Caco-2 (cell line): ENCODE results near the gene COL5A1. TPM values are rescaled to one million over a fixed set of nuclear protein-coding genes. Genes with fewer than 3 reads are reported as not detected.

Experiments
- BruUV-seq: library from RNA; stranded (reverse); fragments of 400-500 nt; replicated peaks from 2 replicates; lab custom pipeline; 2021; lab: Mats Ljungman, UMichigan
- CTCF ChIA-PET: fragments of 300-600 bp; sonication (Branson Sonifier 250); formaldehyde crosslinking; loops from one replicate; lab custom pipeline; 2022; ENCODE audit warnings: antibody characterized with exemption; lab: Charles Lee
- POLR2A ChIA-PET: fragments of 300-600 bp; sonication (Branson Sonifier 250); formaldehyde crosslinking; loops from one replicate; lab custom pipeline; 2022; ENCODE audit warnings: antibody characterized with exemption; lab: Charles Lee
- DNase-seq, 2 experiments: peaks; one replicate each; pipeline versions ENCODE4 v3.0.0 to v3.0.0-alpha.2; 2020 to 2022
- H3K27me3 ChIP-seq: replicated peaks from 2 replicates; pipeline ENCODE4 v1.6.0; 2011; ENCODE audit warnings: low read length; ENCODE audit not compliant: control insufficient read depth, insufficient read depth
- H3K36me3 ChIP-seq: 2 replicates; pipeline ENCODE4 v1.5.1; 2011; ENCODE audit warnings: low read length; ENCODE audit not compliant: control insufficient read depth, insufficient read depth
- H3K4me1 ChIP-seq: fragments of 250-450 bp; sonication (Bioruptor Pico); 2 replicates; pipeline ENCODE4 v1.5.1; 2020; ENCODE audit warnings: mild to moderate bottlenecking
- H3K4me3 ChIP-seq: 2 replicates; pipeline ENCODE4 v1.5.1; 2011; ENCODE audit warnings: low read depth, mild to moderate bottlenecking, control low read depth, low read length
- H3K9me3 ChIP-seq: fragments of 250-450 bp; sonication (Bioruptor Pico); 2 replicates; pipeline ENCODE4 v1.5.1; 2020; ENCODE audit warnings: mild to moderate bottlenecking, moderate library complexity
- H3K27ac Mint-ChIP-seq: one replicate; pipeline ENCODE4 v1.8.0; 2022; ENCODE audit warnings: mixed read lengths; ENCODE audit not compliant: unreplicated experiment
- H3K27me3 Mint-ChIP-seq: one replicate; pipeline ENCODE4 v1.8.0; 2022; ENCODE audit warnings: mixed read lengths; ENCODE audit not compliant: insufficient read depth, unreplicated experiment
- H3K36me3 Mint-ChIP-seq: one replicate; pipeline ENCODE4 v1.8.0; 2022; ENCODE audit warnings: mild to moderate bottlenecking, mixed read lengths; ENCODE audit not compliant: insufficient read depth, unreplicated experiment
- H3K4me1 Mint-ChIP-seq: one replicate; pipeline ENCODE4 v1.8.0; 2022; ENCODE audit warnings: low read depth, mixed read lengths; ENCODE audit not compliant: unreplicated experiment
- H3K4me3 Mint-ChIP-seq: one replicate; pipeline ENCODE4 v1.8.0; 2022; ENCODE audit warnings: mild to moderate bottlenecking, moderate library complexity, mixed read lengths; ENCODE audit not compliant: unreplicated experiment
- H3K9me3 Mint-ChIP-seq: one replicate; pipeline ENCODE4 v1.8.0; 2022; ENCODE audit warnings: mixed read lengths; ENCODE audit not compliant: unreplicated experiment
- CTCF ChIP-seq, 2 experiments: fragments of 200-600 bp in 1 of 2; IDR thresholded peaks; 1 replicate in 1 of 2; 2 replicates in 1 of 2; pipeline versions ENCODE4 v1.5.1 to v1.8.0; 2011 to 2022; ENCODE audit warnings: antibody characterized with exemption in 1 of 2, control low read depth in 1 of 2, inconsistent platforms in 1 of 2, low read depth in 1 of 2, low read length in 1 of 2, mild to moderate bottlenecking in 1 of 2, moderate library complexity in 1 of 2; ENCODE audit not compliant: insufficient read depth in 1 of 2, severe bottlenecking in 1 of 2, unreplicated experiment in 1 of 2
- intact Hi-C: fragments of 100-400 bp; cut with micrococcal nuclease; formaldehyde crosslinking; loops from one replicate; pipeline ENCODE4 v1.10.0; 2022; ENCODE audit not compliant: unreplicated experiment
- total RNA-seq: library from RNA; stranded (reverse); gene quantifications from 2 replicates; pipeline ENCODE4 v1.2.3, GENCODE V29; 2022

COL5A1 gene
- total RNA-seq, 1 experiment from 2014 or later, result 4.8 TPM

DNA sequence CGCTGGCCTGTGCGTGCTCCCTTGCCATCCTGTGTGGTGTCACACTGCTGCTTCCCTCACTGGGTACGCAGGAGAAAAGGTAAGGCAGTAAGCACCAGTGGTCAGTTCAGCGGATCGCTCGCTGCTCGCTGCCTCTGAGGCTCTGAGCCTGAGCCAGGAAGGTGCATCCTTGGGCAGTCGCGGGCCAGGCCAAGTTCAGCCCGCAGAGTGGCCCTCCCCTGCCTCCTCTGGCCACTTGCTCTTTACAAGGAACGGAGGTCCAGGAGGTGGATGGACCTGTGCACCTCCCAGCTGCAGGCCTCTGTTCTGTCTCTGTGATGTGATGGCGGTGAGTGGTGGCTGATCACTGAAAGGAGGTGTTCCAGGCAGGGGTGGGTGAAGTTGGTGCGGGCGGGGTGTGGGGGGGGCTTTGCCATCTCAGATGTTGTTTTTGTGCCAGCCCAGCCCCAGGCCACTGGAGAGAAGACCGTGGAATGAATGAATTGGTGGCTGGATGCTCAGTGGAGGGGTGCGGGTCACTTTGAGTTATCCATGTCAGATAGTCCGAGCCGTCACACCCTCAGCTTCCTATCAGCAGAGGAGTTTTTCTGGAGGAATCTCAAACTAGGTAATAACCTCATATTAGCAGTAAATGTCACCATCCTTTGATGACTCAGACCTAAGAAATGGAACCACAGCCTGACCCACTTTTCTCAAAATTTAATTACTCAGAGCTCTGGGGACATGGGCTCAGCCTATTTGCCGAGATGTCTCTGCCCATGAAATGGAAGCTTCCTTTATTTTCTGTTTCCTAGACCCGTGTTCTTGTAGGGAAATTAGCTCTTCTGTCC, 7.3 kb downstream of the COL5A1 start:
- Histone ChIP-seq H3K4me1 (no peaks in the 10 kb centered on the region), H3K4me3 (no peak overlapping the region), H3K9me3 (no peaks in the 10 kb centered on the region), H3K36me3 (no peaks in the 10 kb centered on the region), H3K27me3 (no peaks in the 10 kb centered on the region)
- no peak for TF ChIP-seq CTCF (IDR thresholded peaks at IDR 0.05; ENCODE audit: insufficient read depth in 1 of 2, low read depth in 1 of 2, low read length in 1 of 2, severe bottlenecking in 1 of 2, unreplicated experiment in 1 of 2)
- Mint-ChIP-seq H3K27me3 (no peaks in the 10 kb centered on the region), H3K4me1 (peaks cover 13% of the 10 kb centered on the region), H3K4me3 (no peak overlapping the region), H3K27ac (no peak overlapping the region), H3K36me3 (peaks cover 13% of the 10 kb centered on the region), H3K9me3 (no peaks in the 10 kb centered on the region)
- intact Hi-C loops, result loop anchor here (10.0 kb wide), 1 partner anchor 104 kb away; no protein-coding TSS in a partner anchor
- BruUV-seq, result no TSS peak
- ChIA-PET POLR2A (no interaction called here), CTCF (no interaction called here)
- DNase-seq, result no peak

DNA sequence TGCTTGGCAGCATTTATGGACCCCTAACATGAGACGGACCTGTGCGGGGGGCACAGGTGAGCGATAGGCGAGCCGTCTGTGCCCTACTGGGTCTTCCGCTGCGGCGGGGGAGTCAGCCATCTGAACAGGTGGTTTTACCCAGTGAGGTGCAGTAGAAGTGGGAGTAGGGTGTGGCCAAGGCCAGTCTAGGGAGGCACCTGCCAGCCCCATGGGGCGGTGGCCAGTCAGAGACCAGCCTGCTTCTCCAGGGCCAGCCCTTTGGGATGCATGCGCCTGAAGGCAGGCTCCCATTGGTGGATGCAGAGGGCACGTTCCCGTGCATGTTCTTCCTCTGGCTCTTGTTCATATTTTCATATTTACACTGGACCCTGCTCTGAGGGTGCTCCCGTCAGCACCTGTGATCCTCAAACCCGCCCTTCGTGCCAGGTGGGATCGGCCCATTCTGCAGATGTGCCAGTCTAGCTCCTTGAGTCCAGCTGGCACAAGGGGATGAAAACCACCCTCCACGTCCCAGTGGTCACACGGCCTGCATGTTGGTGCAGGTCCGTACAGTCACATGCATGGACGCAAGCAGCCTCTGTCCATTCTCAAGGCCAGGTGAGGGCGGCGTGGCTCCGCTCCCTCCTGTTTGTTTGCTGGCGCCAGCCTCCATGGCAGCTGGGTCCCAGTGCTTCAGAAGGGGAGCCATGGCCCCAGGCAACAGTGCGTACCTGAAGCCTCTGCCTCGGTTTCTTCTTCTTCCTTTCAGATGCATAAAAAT, 9.0 kb downstream of the COL5A1 start:
- ChIA-PET CTCF (no interaction called here), POLR2A (no interaction called here)
- no peaks in the 10 kb centered on the region for H3K9me3 Mint-ChIP-seq
- no peaks in the 10 kb centered on the region for H3K27me3 Mint-ChIP-seq
- H3K36me3 ChIP-seq, result no peaks in the 10 kb centered on the region
- H3K27me3 ChIP-seq, result no peaks in the 10 kb centered on the region
- BruUV-seq, result no TSS peak
- no peak for DNase-seq
- H3K4me1 Mint-ChIP-seq, result peaks cover 13% of the 10 kb centered on the region
- peaks cover 13% of the 10 kb centered on the region for H3K36me3 Mint-ChIP-seq
- H3K4me1 ChIP-seq, result no peaks in the 10 kb centered on the region
- no peaks in the 10 kb centered on the region for H3K9me3 ChIP-seq
- TF ChIP-seq CTCF (IDR thresholded peaks at IDR 0.05; ENCODE audit: insufficient read depth in 1 of 2, low read depth in 1 of 2, low read length in 1 of 2, severe bottlenecking in 1 of 2, unreplicated experiment in 1 of 2), result no peak
- H3K27ac Mint-ChIP-seq, result no peak overlapping the region
- intact Hi-C loops, result no loop called here
- no peak overlapping the region for H3K4me3 ChIP-seq
- no peak overlapping the region for H3K4me3 Mint-ChIP-seq

DNA sequence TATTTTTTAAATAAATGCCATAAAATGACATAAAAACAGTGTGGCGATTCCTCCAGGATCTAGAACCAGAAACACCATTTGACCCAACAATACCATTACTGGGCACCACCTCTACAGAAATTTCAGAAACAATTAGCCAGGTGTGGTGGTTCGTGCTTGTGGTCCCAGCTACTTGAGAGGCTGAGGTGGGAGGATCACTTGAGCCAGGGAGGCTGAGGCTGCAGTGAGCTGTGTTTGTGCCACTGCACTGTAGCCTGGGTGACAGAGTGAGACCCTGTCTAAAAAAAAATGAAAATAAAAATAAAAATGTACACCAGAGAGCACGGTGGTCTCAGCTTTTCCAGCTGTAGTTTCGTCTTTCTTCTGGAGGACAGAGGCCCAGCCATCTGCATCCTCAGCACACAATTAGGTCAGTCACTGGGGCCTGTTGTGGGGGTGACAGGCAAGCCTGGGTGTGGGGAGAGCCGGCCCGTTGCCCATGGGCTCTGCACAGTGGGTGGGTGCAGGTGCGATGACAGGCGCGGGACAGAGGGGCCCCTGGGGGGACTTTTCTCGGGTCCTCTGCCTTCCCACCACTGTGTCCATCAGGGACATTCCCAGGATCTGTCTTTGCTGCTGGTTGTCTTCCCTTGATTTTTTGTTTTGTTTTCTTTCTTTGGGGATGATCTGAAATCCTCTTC, 9.8 kb downstream of the COL5A1 start:
- H3K27ac Mint-ChIP-seq, result no peak overlapping the region
- no peaks in the 10 kb centered on the region for H3K27me3 ChIP-seq
- H3K27me3 Mint-ChIP-seq, result no peaks in the 10 kb centered on the region
- H3K4me1 ChIP-seq, result no peaks in the 10 kb centered on the region
- no peaks in the 10 kb centered on the region for H3K36me3 ChIP-seq
- intact Hi-C loops, result no loop called here
- TF ChIP-seq CTCF (IDR thresholded peaks at IDR 0.05; ENCODE audit: insufficient read depth in 1 of 2, low read depth in 1 of 2, low read length in 1 of 2, severe bottlenecking in 1 of 2, unreplicated experiment in 1 of 2), result no peak
- BruUV-seq, result no TSS peak
- DNase-seq, result no peak
- H3K9me3 Mint-ChIP-seq, result no peaks in the 10 kb centered on the region
- no peaks in the 10 kb centered on the region for H3K9me3 ChIP-seq
- no peak overlapping the region for H3K4me3 ChIP-seq
- peaks cover 13% of the 10 kb centered on the region for H3K36me3 Mint-ChIP-seq
- no peak overlapping the region for H3K4me3 Mint-ChIP-seq
- peaks cover 8% of the 10 kb centered on the region for H3K4me1 Mint-ChIP-seq
- CTCF ChIA-PET, result no interaction called here
- POLR2A ChIA-PET, result no interaction called here
